OCI-M2 (cell line): ENCODE results near the gene CSNK1E.

Experiments
- DNase-seq: peaks from one replicate; lab custom pipeline; 2025; ENCODE audit not compliant: unreplicated experiment; lab: John Stamatoyannopoulos, UW

The CSNK1E gene

GRCh38 chr22:38335077-38335476, 17.8 kb upstream of the CSNK1E start:
- DNase-seq, result no peak

- DNase-seq, result no peak
Measured at GRCh38 chr22:38327805-38328204, 10.6 kb upstream of the CSNK1E start.

- DNase-seq, result no peak
Measured at GRCh38 chr22:38327396-38327795, 10.2 kb upstream of the CSNK1E start.

- no peak for DNase-seq
Measured at GRCh38 chr22:38325587-38325986, 8.4 kb upstream of the CSNK1E start.

GRCh38 chr22:38320605-38321402, 3.6 kb upstream of the CSNK1E start:
- no peak for DNase-seq

- no peak for DNase-seq
Measured at GRCh38 chr22:38318792-38319773, 1.9 kb upstream of the CSNK1E start.

- no peak for DNase-seq
Measured at GRCh38 chr22:38317995-38318715, 922 bp upstream of the CSNK1E start.

- no peak for DNase-seq
Measured at GRCh38 chr22:38316364-38317121, 690 bp downstream of the CSNK1E start.

- DNase-seq, result no peak
Measured at GRCh38 chr22:38315823-38316363, 1.3 kb downstream of the CSNK1E start.

- DNase-seq, result no peak
Measured at GRCh38 chr22:38314933-38315822, 2.1 kb downstream of the CSNK1E start.

- DNase-seq, result no peak
Measured at GRCh38 chr22:38314051-38314932, 2.9 kb downstream of the CSNK1E start.

- no peak for DNase-seq
Measured at GRCh38 chr22:38313384-38313955, 3.8 kb downstream of the CSNK1E start.

GRCh38 chr22:38312261-38312800, 4.9 kb downstream of the CSNK1E start:
- DNase-seq, result no peak

GRCh38 chr22:38311323-38311620, 6.0 kb downstream of the CSNK1E start:
- DNase-seq, result no peak

- no peak for DNase-seq
Measured at GRCh38 chr22:38310518-38311322, 6.5 kb downstream of the CSNK1E start.

GRCh38 chr22:38309614-38310517, 7.4 kb downstream of the CSNK1E start:
- DNase-seq, result no peak
